SK-N-SH (cell line): ENCODE data around the gene TRIM28. TPM values are rescaled to one million over a fixed set of nuclear protein-coding genes. Genes with fewer than 3 reads are reported as not detected.

Source experiments
- CTCF ChIA-PET: fragments of 300-600, 350-600 bp; formaldehyde crosslinking; extraction: SDS; loops from one replicate; lab custom pipeline; 2021; lab: Yijun Ruan, JAX
- POLR2A ChIA-PET: fragments of 350-600 bp; sonication (Branson Sonifier 250); formaldehyde crosslinking; extraction: SDS; loops from one replicate; lab custom pipeline; 2020; ENCODE audit warnings: antibody characterized with exemption, inconsistent platforms; lab: Yijun Ruan, JAX
- DNase-seq: peaks from one replicate; pipeline ENCODE4 v3.0.0; 2012
- H2AFZ ChIP-seq: fragments of 200-600 bp; sonication (generic); 2 replicates; pipeline ENCODE4 v1.8.1; 2016; ENCODE audit warnings: antibody characterized with exemption, mild to moderate bottlenecking, low read depth
- H3F3A ChIP-seq: fragments of 200-600 bp; sonication (generic); replicated peaks from 2 replicates; pipeline ENCODE3; 2016; ENCODE audit warnings: antibody characterized with exemption, mild to moderate bottlenecking; ENCODE audit not compliant: insufficient read depth
- H3K27ac ChIP-seq, 2 experiments: fragments of 200-500 bp in 1 of 2; fragments of 200-600 bp in 1 of 2; sonication (Bioruptor generic) in 1 of 2; sonication (generic), shearing (Covaris generic) in 1 of 2; 2 replicates each; pipeline versions ENCODE4 v1.5.1 to v1.6.1; 2014 to 2016; ENCODE audit warnings: low read depth in 2 of 2, inconsistent platforms in 1 of 2, low read length in 1 of 2, mild to moderate bottlenecking in 1 of 2, mixed read lengths in 1 of 2
- H3K27me3 ChIP-seq: fragments of 200-600 bp; sonication (generic), shearing (Covaris generic); 2 replicates; pipeline ENCODE4 v1.6.1; 2016; ENCODE audit warnings: mixed run types; ENCODE audit not compliant: insufficient read depth
- H3K36me3 ChIP-seq, 2 experiments: fragments of 200-500 bp in 1 of 2; fragments of 200-600 bp in 1 of 2; sonication (Bioruptor generic) in 1 of 2; sonication (generic) in 1 of 2; replicated peaks in 1 of 2; 2 replicates each; pipeline versions ENCODE3 to v1.5.1; 2014 to 2016; ENCODE audit warnings: low read length in 1 of 2, mild to moderate bottlenecking in 1 of 2; ENCODE audit not compliant: insufficient read depth in 2 of 2, control insufficient read depth in 1 of 2
- H3K4me1 ChIP-seq, 2 experiments: fragments of 200-500 bp in 1 of 2; fragments of 200-600 bp in 1 of 2; sonication (Bioruptor generic) in 1 of 2; sonication (generic), shearing (Covaris generic) in 1 of 2; 2 replicates each; pipeline versions ENCODE4 v1.5.1 to v1.6.1; 2014 to 2016; ENCODE audit warnings: low read depth in 1 of 2, low read length in 1 of 2, mixed run types in 1 of 2; ENCODE audit not compliant: insufficient read depth in 2 of 2, control insufficient read depth in 1 of 2
- H3K4me2 ChIP-seq: fragments of 200-600 bp; sonication (generic), shearing (Covaris generic); 2 replicates; pipeline ENCODE4 v1.6.1; 2017; ENCODE audit warnings: mixed run types
- H3K4me3 ChIP-seq, 2 experiments: fragments of 200-500 bp in 1 of 2; fragments of 200-600 bp in 1 of 2; sonication (Bioruptor generic) in 1 of 2; sonication (generic), shearing (Covaris generic) in 1 of 2; 2 replicates each; pipeline versions ENCODE4 v1.5.1 to v1.8.1; 2014 to 2016; ENCODE audit warnings: low read depth in 2 of 2, inconsistent platforms in 1 of 2, low read length in 1 of 2, mild to moderate bottlenecking in 1 of 2, mixed read lengths in 1 of 2, moderate library complexity in 1 of 2
- H3K79me2 ChIP-seq: fragments of 200-600 bp; sonication (generic); 2 replicates; pipeline ENCODE4 v1.8.1; 2017; ENCODE audit warnings: mild to moderate bottlenecking; ENCODE audit not compliant: insufficient read depth
- H3K9ac ChIP-seq: fragments of 200-600 bp; sonication (generic); 2 replicates; pipeline ENCODE4 v1.6.1; 2017; ENCODE audit warnings: mixed run types
- H3K9me2 ChIP-seq: fragments of 200-600 bp; sonication (generic); 2 replicates; pipeline ENCODE4 v1.6.1; 2017; ENCODE audit warnings: mixed run types
- H3K9me3 ChIP-seq: fragments of 200-600 bp; sonication (generic); 2 replicates; pipeline ENCODE4 v1.6.1; 2017; ENCODE audit warnings: mixed run types, mild to moderate bottlenecking, moderate library complexity
- H4K20me1 ChIP-seq: fragments of 200-600 bp; sonication (generic); 2 replicates; pipeline ENCODE4 v1.6.1; 2017; ENCODE audit warnings: mild to moderate bottlenecking, mixed run types; ENCODE audit not compliant: insufficient read depth
- CTCF ChIP-seq: fragments of 200-600 bp; sonication (generic); IDR thresholded peaks from 2 replicates; pipeline ENCODE4 v1.6.1; 2017; ENCODE audit warnings: antibody characterized with exemption, mild to moderate bottlenecking, moderate library complexity
- FOSL2 ChIP-seq: IDR thresholded peaks from 2 replicates; pipeline ENCODE4 v1.4.0; 2012; ENCODE audit warnings: low read depth, mild to moderate bottlenecking, moderate library complexity, borderline replicate concordance
- GABPA ChIP-seq: IDR thresholded peaks from 2 replicates; pipeline ENCODE4 v1.4.0; 2012; ENCODE audit warnings: low read depth, mild to moderate bottlenecking
- JUND ChIP-seq: IDR thresholded peaks from 2 replicates; pipeline ENCODE4 v1.4.0; 2012
- MEF2A ChIP-seq: IDR thresholded peaks from 2 replicates; pipeline ENCODE4 v1.4.0; 2012; ENCODE audit warnings: low read depth, borderline replicate concordance
- MXI1 ChIP-seq: IDR thresholded peaks from 2 replicates; pipeline ENCODE4 v1.6.1; 2012; ENCODE audit warnings: mild to moderate bottlenecking, low read depth, low read length, improper control_type of control experiment
- NFIC ChIP-seq: IDR thresholded peaks from 2 replicates; pipeline ENCODE4 v1.4.0; 2012; ENCODE audit warnings: borderline replicate concordance
- NRF1 ChIP-seq: IDR thresholded peaks from 2 replicates; pipeline ENCODE4 v1.6.1; 2012; ENCODE audit warnings: low read depth, mild to moderate bottlenecking, low read length
- RXRA ChIP-seq: IDR thresholded peaks from 2 replicates; pipeline ENCODE4 v1.4.0; 2012; ENCODE audit warnings: low read depth, mild to moderate bottlenecking, borderline replicate concordance
- SIN3A ChIP-seq: IDR thresholded peaks from 2 replicates; pipeline ENCODE4 v1.6.1; 2012; ENCODE audit warnings: low read depth, mild to moderate bottlenecking, low read length, moderate library complexity, borderline replicate concordance
- TAF1 ChIP-seq: IDR thresholded peaks from 2 replicates; pipeline ENCODE4 v1.6.1; 2012; ENCODE audit warnings: low read depth, mild to moderate bottlenecking, low read length, moderate library complexity, borderline replicate concordance
- TEAD4 ChIP-seq: IDR thresholded peaks from 2 replicates; pipeline ENCODE4 v1.4.0; 2012; ENCODE audit warnings: mild to moderate bottlenecking, borderline replicate concordance; ENCODE audit not compliant: insufficient read depth
- WGBS: methylation state at CpG from one replicate; pipeline ENCODE4 v1.1.6; 2017; ENCODE audit warnings: low lambda C conversion rate; 5-methylcytosine and 5-hydroxymethylcytosine counted together
- polyA plus RNA-seq, 3 experiments: library from polyadenylated mRNA; depleted of rRNA; stranded (reverse); fragments of >200 nt; gene quantifications; 2 replicates each; pipeline ENCODE4 v1.2.3, GENCODE V29; 2012

The TRIM28 gene
- polyA plus RNA-seq, 1 of the 3 experiments (the other 2 are of a cell fraction), result 594 TPM

DNA sequence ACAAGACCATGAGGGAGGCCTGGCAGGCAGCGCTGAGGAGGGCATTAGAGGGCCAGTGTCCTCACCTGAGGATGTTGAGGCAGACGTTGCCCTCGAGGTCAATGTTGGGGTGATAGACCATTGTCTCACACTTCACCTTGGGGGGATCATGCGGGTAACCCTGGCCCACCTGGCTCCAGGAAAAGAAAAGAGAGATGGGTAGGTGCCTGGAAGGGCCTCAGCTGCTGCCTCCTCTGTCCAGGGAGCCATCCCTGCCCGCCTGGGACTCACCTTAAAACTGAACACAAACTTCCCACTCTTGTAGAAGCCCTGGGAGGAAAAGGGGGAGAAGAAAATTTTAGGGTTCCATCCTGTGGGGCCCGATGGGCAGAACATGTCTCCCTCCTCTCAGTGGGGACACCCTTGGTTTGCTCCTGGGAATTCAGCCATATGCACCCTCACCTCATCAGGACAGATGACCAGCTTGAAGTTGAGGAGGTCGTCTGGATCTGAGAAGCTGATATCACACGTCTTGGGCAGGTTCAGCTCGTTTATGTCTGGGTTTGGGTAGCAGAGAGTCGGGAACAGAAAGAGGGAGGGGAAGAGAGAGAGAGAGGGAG, 12.9 kb downstream of the TRIM28 start:
- Histone ChIP-seq H3K9ac (peak overlapping the region; percentile 95), H3K36me3 (peaks cover 25 to 28% of the 10 kb centered on the region in 2 experiments), H3K9me2 (no peaks in the 10 kb centered on the region), H3F3A (peaks cover 54% of the 10 kb centered on the region), H3K79me2 (peaks cover 49% of the 10 kb centered on the region), H4K20me1 (peaks cover 9% of the 10 kb centered on the region; the same call in 1 of the 2 replicates), H3K27ac (peak overlapping the region; percentile 18 to 33; a peak in 2 of 4 replicates), H3K4me3 (peak overlapping the region; percentile 87 to 91), H3K4me1 (peaks cover 24 to 58% of the 10 kb centered on the region in 2 experiments; a peak in 3 of 4 replicates), H3K9me3 (no peaks in the 10 kb centered on the region), H2AFZ (no peak overlapping the region), H3K27me3 (no peaks in the 10 kb centered on the region), H3K4me2 (peak overlapping the region; percentile 96)
- DNase-seq, result no peak
- WGBS, result 59% methylated on average over 9 of the region's 10 CpGs
- POLR2A ChIA-PET, result no interaction called here
- TF ChIP-seq CTCF (no peak), GABPA (no peak), TEAD4 (no peak), TAF1 (no peak), SIN3A (no peak)
- CTCF ChIA-PET, result interaction anchor here (1.1 to 2.6 kb wide), 3 partner anchors 38 to 43 kb away, joined by 3 to 23 read pairs (median 3); partner anchors contain the start of gene ZBTB45

GRCh38 chr19:58557221-58558065, 13.6 kb downstream of the TRIM28 start:
- Histone ChIP-seq H3F3A (peaks cover 48% of the 10 kb centered on the region), H3K27ac (peak overlapping the region; percentile 99 to 100), H3K79me2 (peaks cover 50% of the 10 kb centered on the region), H4K20me1 (peaks cover 9% of the 10 kb centered on the region; the same call in 1 of the 2 replicates), H3K4me3 (peak overlapping the region; percentile 87 to 91), H3K27me3 (no peaks in the 10 kb centered on the region), H3K4me2 (peak overlapping the region; percentile 96), H3K9ac (peak overlapping the region; percentile 95), H3K36me3 (peaks cover 19 to 21% of the 10 kb centered on the region in 2 experiments), H3K4me1 (peaks cover 24 to 63% of the 10 kb centered on the region in 2 experiments; a peak in 3 of 4 replicates), H3K9me3 (no peaks in the 10 kb centered on the region), H3K9me2 (no peaks in the 10 kb centered on the region), H2AFZ (no peak overlapping the region)
- 20% methylated on average over 11 of the region's 12 CpGs for WGBS
- POLR2A ChIA-PET, result interaction anchor here (2.2 to 5.7 kb wide), 3 partner anchors 13 to 38 kb away, joined by 15 to 35 read pairs (median 23); partner anchors contain the start of genes MZF1, TRIM28 and ZBTB45
- CTCF ChIA-PET, result interaction anchor here (1.1 to 2.6 kb wide), 3 partner anchors 38 to 43 kb away, joined by 3 to 23 read pairs (median 3); partner anchors contain the start of gene ZBTB45
- no peak for DNase-seq
- TF ChIP-seq NFIC (no peak), FOSL2 (no peak), NRF1 (no peak), MEF2A (no peak), CTCF (no peak), RXRA (no peak), MXI1 (no peak), JUND (no peak)
